ENCODE results near the gene IWS1.

GRCh38 chr2:127573298-127573697 is 47.0 kb upstream of the IWS1 start:
- TF ChIP-seq CTCF (IDR thresholded peaks at IDR 0.05 in 2 of 3, conservative IDR thresholded peaks at IDR 0.05 in 1 of 3; ENCODE audit: borderline replicate concordance in 1 of 3, insufficient read depth in 1 of 3, low read depth in 2 of 3, low read length in 2 of 3) (no peak), EZH2 (IDR thresholded peaks at IDR 0.05) (no peak), POLR2AphosphoS5 (IDR thresholded peaks at IDR 0.05; ENCODE audit: low read depth, low read length) (no peak), ATF3 (IDR thresholded peaks at IDR 0.05) (no peak), TCF7L2 (IDR thresholded peaks at IDR 0.05; ENCODE audit: borderline replicate concordance, extremely low read depth, insufficient read depth, insufficient read length) (no peak), MAX (IDR thresholded peaks at IDR 0.05) (no peak), EZH2phosphoT487 (IDR thresholded peaks at IDR 0.05; ENCODE audit: borderline replicate concordance) (no peak), YY1 (IDR thresholded peaks at IDR 0.05; ENCODE audit: extremely low read depth, insufficient replicate concordance, low read depth, low read length) (no peak), RAD21 (IDR thresholded peaks at IDR 0.05; ENCODE audit: low read depth) (no peak), CEBPB (IDR thresholded peaks at IDR 0.05; ENCODE audit: low read depth) (no peak), POLR2A (IDR thresholded peaks at IDR 0.05; ENCODE audit: borderline replicate concordance, extremely low read depth, insufficient read depth, insufficient read length) (no peak), SP1 (IDR thresholded peaks at IDR 0.05; ENCODE audit: low read depth) (no peak), SRF (IDR thresholded peaks at IDR 0.05; ENCODE audit: low read depth) (no peak)

Measured in HCT116 (cell line).